H1 (cell line): ENCODE measurements around the gene ALG11. TPM values are rescaled to one million over a fixed set of nuclear protein-coding genes. Genes with fewer than 3 reads are reported as not detected.
"Not testable (repeated sequence)": the region's sequence is repeated elsewhere in the genome, so short reads cannot be mapped to it uniquely, and the experiment has no call there.

Experiments used
- CTCF ChIA-PET: fragments of 300-600 bp; sonication (Branson Sonifier 250); formaldehyde crosslinking; loops from one replicate; lab custom pipeline; 2021; ENCODE audit not compliant: partially characterized antibody; lab: Charles Lee
- POLR2A ChIA-PET: fragments of 300-600 bp; sonication (Branson Sonifier 250); formaldehyde crosslinking; loops from one replicate; lab custom pipeline; 2021; ENCODE audit warnings: inconsistent platforms; ENCODE audit not compliant: partially characterized antibody; lab: Charles Lee
- DNase-seq, 2 experiments: peaks; one replicate each; pipeline versions ENCODE4 v3.0.0 to v3.0.0-alpha.2; 2010 to 2022; ENCODE audit warnings: low spot score in 2 of 2, low read depth in 1 of 2, mixed read lengths in 1 of 2
- FAIRE-seq: peaks from 2 replicates; lab custom pipeline; 2011; peaks lifted over from hg19 to GRCh38; lab: Jason Lieb, UNC
- H2AFZ ChIP-seq: 2 replicates; pipeline ENCODE4 v1.8.1; 2012; ENCODE audit warnings: low read length, inconsistent platforms
- H2AK5ac ChIP-seq: 2 replicates; pipeline ENCODE4 v1.6.1; 2013; ENCODE audit warnings: low read depth, low read length
- H2BK120ac ChIP-seq: replicated peaks from 2 replicates; pipeline ENCODE3; 2013; ENCODE audit warnings: low read depth, low read length, inconsistent platforms
- H2BK12ac ChIP-seq: 2 replicates; pipeline ENCODE4 v1.6.1; 2013; ENCODE audit warnings: low read depth, low read length
- H2BK15ac ChIP-seq: 2 replicates; pipeline ENCODE4 v1.6.1; 2013; ENCODE audit warnings: low read length
- H2BK20ac ChIP-seq: 2 replicates; pipeline ENCODE4 v1.6.1; 2013; ENCODE audit warnings: low read length
- H2BK5ac ChIP-seq: 2 replicates; pipeline ENCODE4 v1.6.1; 2013; ENCODE audit warnings: low read depth, low read length
- H3K14ac ChIP-seq: 2 replicates; pipeline ENCODE4 v1.6.1; 2013; ENCODE audit warnings: inconsistent platforms; ENCODE audit not compliant: insufficient read length
- H3K18ac ChIP-seq: 2 replicates; pipeline ENCODE4 v1.6.1; 2013; ENCODE audit warnings: low read length; ENCODE audit errors: extremely low read depth
- H3K23ac ChIP-seq: 2 replicates; pipeline ENCODE4 v1.6.1; 2013; ENCODE audit warnings: inconsistent platforms; ENCODE audit not compliant: insufficient read length
- H3K23me2 ChIP-seq: 2 replicates; pipeline ENCODE4 v1.6.1; 2013; ENCODE audit warnings: low read depth, low read length
- H3K27ac ChIP-seq: 2 replicates; pipeline ENCODE4 v1.6.1; 2011; ENCODE audit warnings: low read depth, low read length, inconsistent platforms
- H3K27me3 ChIP-seq, 4 experiments: replicated peaks in 1 of 4; 1 replicate in 1 of 4; 2 replicates in 3 of 4; pipeline versions ENCODE4 v1.6.1 to v1.8.1; 2011 to 2013; ENCODE audit warnings: low read length in 3 of 4, mild to moderate bottlenecking in 3 of 4, inconsistent platforms in 2 of 4, mixed read lengths in 2 of 4, moderate library complexity in 1 of 4; ENCODE audit not compliant: control insufficient read depth in 3 of 4, insufficient read depth in 3 of 4; ENCODE audit errors: extremely low read depth in 1 of 4
- H3K36me3 ChIP-seq, 4 experiments: 2 replicates each; pipeline versions ENCODE4 v1.6.1 to v1.8.1; 2011 to 2013; ENCODE audit warnings: mild to moderate bottlenecking in 4 of 4, low read length in 3 of 4, moderate library complexity in 2 of 4, control low read depth in 1 of 4, inconsistent platforms in 1 of 4; ENCODE audit not compliant: insufficient read depth in 4 of 4, control insufficient read depth in 2 of 4
- H3K4ac ChIP-seq: replicated peaks from 2 replicates; pipeline ENCODE3; 2013; ENCODE audit warnings: low read length, low read depth, mixed read lengths, inconsistent platforms; ENCODE audit not compliant: insufficient read length
- H3K4me1 ChIP-seq, 4 experiments: replicated peaks in 1 of 4; 1 replicate in 1 of 4; 2 replicates in 3 of 4; pipeline versions ENCODE4 v1.6.1 to v1.8.1; 2011 to 2013; ENCODE audit warnings: low read length in 3 of 4, inconsistent platforms in 2 of 4, mixed read lengths in 1 of 4; ENCODE audit not compliant: insufficient read depth in 4 of 4, control insufficient read depth in 3 of 4
- H3K4me2 ChIP-seq, 2 experiments: 2 replicates each; pipeline versions ENCODE4 v1.6.1 to v1.8.1; 2011 to 2013; ENCODE audit warnings: low read depth in 2 of 2, low read length in 2 of 2, control low read depth in 1 of 2, inconsistent platforms in 1 of 2, mild to moderate bottlenecking in 1 of 2; ENCODE audit not compliant: insufficient read depth in 1 of 2
- H3K4me3 ChIP-seq, 4 experiments: fragments of 200-600, 300-600 bp in 1 of 4; sonication (generic), shearing (Covaris generic), sonication (Bioruptor Twin) in 1 of 4; 2 replicates each; pipeline versions ENCODE4 v1.5.1 to v1.8.1; 2011 to 2016; ENCODE audit warnings: low read length in 4 of 4, low read depth in 3 of 4, control low read depth in 2 of 4, inconsistent platforms in 2 of 4, mild to moderate bottlenecking in 2 of 4, mixed read lengths in 1 of 4, moderate library complexity in 1 of 4; ENCODE audit not compliant: insufficient read depth in 2 of 4; ENCODE audit errors: extremely low read depth in 1 of 4
- H3K56ac ChIP-seq: replicated peaks from 2 replicates; pipeline ENCODE3; 2013; ENCODE audit warnings: low read depth, mild to moderate bottlenecking, mixed read lengths, low read length, inconsistent platforms; ENCODE audit not compliant: insufficient read length
- H3K79me1 ChIP-seq: 2 replicates; pipeline ENCODE4 v1.6.1; 2013; ENCODE audit warnings: low read depth, low read length, control low read depth
- H3K79me2 ChIP-seq, 2 experiments: 2 replicates each; pipeline versions ENCODE4 v1.6.1 to v1.8.1; 2012 to 2013; ENCODE audit warnings: low read length in 2 of 2, mild to moderate bottlenecking in 2 of 2, inconsistent platforms in 1 of 2; ENCODE audit not compliant: insufficient read depth in 2 of 2, control insufficient read depth in 1 of 2
- H3K9ac ChIP-seq, 4 experiments: replicated peaks in 1 of 4; 1 replicate in 1 of 4; 2 replicates in 3 of 4; pipeline versions ENCODE4 v1.6.1 to v1.8.1; 2011 to 2013; ENCODE audit warnings: low read depth in 3 of 4, low read length in 3 of 4, control low read depth in 2 of 4, mild to moderate bottlenecking in 2 of 4, moderate library complexity in 2 of 4, inconsistent platforms in 1 of 4; ENCODE audit errors: extremely low read depth in 1 of 4
- H3K9me3 ChIP-seq, 2 experiments: 2 replicates each; pipeline versions ENCODE4 v1.6.1 to v1.8.1; 2012 to 2013; ENCODE audit warnings: mild to moderate bottlenecking in 2 of 2, moderate library complexity in 2 of 2, control low read depth in 1 of 2, inconsistent platforms in 1 of 2, low read depth in 1 of 2, low read length in 1 of 2, mixed read lengths in 1 of 2; ENCODE audit not compliant: insufficient read depth in 2 of 2
- H4K20me1 ChIP-seq, 2 experiments: replicated peaks in 1 of 2; 2 replicates each; pipeline versions ENCODE3 to v1.8.1; 2011 to 2013; ENCODE audit warnings: inconsistent platforms in 2 of 2, low read length in 2 of 2, mild to moderate bottlenecking in 1 of 2; ENCODE audit not compliant: insufficient read depth in 2 of 2, control insufficient read depth in 1 of 2
- H4K5ac ChIP-seq: 2 replicates; pipeline ENCODE4 v1.6.1; 2013; ENCODE audit warnings: low read length, low read depth, mixed read lengths, inconsistent platforms; ENCODE audit not compliant: insufficient read length
- H4K8ac ChIP-seq: 2 replicates; pipeline ENCODE4 v1.8.0; 2013; ENCODE audit warnings: mild to moderate bottlenecking, moderate library complexity, low read length, inconsistent platforms; ENCODE audit not compliant: insufficient read depth; ENCODE audit errors: extremely low read depth
- H4K91ac ChIP-seq: replicated peaks from 2 replicates; pipeline ENCODE3; 2013; ENCODE audit warnings: low read length, mixed read lengths, inconsistent platforms; ENCODE audit not compliant: insufficient read length
- WGBS, 2 experiments: shearing (Covaris generic) in 1 of 2; methylation state at CpG; one replicate each; pipeline versions ENCODE4 v1.1.6 to v1.1.7; 2013 to 2015; ENCODE audit warnings: low lambda C conversion rate in 2 of 2, mixed read lengths in 2 of 2, inconsistent platforms in 1 of 2, low coverage in 1 of 2, missing lambda C conversion rate in 1 of 2; ENCODE audit not compliant: insufficient replicate concordance in 2 of 2, insufficient coverage in 1 of 2, insufficient read length in 1 of 2; ENCODE audit errors: extremely low coverage in 1 of 2, missing lambda C conversion rate in 1 of 2; 5-methylcytosine and 5-hydroxymethylcytosine counted together
- polyA plus RNA-seq, 7 experiments: library from polyadenylated mRNA; depleted of rRNA in 3 of 7; stranded (reverse) in 5 of 7; unstranded in 2 of 7; fragments of >200 nt in 5 of 7; fragments of 200-250 nt in 2 of 7; gene quantifications; 1 replicate in 5 of 7; 2 replicates in 1 of 7; 4 replicates in 1 of 7; pipeline versions ENCODE4 v1.2.1 to v1.2.3, GENCODE V29; 2011 to 2013; ENCODE audit warnings: missing spikeins in 2 of 7, mixed read lengths in 2 of 7
- total RNA-seq: library from RNA; stranded (reverse); fragmentation: NEBNext Ultra II Directional; extraction: Animal tissue kit (Norgen Biotek cat#: 25700); gene quantifications from 2 replicates; pipeline ENCODE4 v1.2.1, GENCODE V29; 2021

The ALG11 gene
- total and polyA plus RNA-seq, 2 of the 8 experiments (the other 6 are each of a cell fraction or from before 2014, with no cell fraction given) = 5.2 to 39.9 TPM

DNA sequence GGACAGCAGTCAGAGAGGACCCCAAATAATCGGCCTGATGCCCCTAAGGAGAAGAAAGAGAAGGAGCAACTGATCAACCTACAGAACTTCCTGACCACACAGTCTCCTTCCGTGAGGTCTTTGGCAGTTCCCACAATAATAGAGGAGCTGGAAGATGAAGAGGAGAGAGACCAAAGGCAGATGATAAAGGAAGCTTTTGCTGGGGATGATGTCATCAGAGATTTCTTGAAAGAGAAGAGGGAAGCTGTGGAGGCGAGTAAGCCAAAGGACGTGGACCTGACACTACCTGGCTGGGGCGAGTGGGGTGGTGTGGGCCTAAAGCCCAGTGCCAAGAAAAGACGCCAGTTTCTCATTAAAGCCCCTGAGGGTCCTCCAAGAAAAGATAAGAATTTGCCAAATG lies 18.2 kb downstream of the ALG11 start:
- not testable (repeated sequence) for H2BK15ac ChIP-seq, H3K56ac ChIP-seq, H3K27ac ChIP-seq, H3K4me3 ChIP-seq, H4K8ac ChIP-seq, H2BK120ac ChIP-seq, H3K79me1 ChIP-seq, H2AFZ ChIP-seq, H3K27me3 ChIP-seq, H3K23ac ChIP-seq, FAIRE-seq, H2BK20ac ChIP-seq, H3K18ac ChIP-seq, H3K4ac ChIP-seq, H4K91ac ChIP-seq, H3K23me2 ChIP-seq, H4K5ac ChIP-seq, H3K4me2 ChIP-seq, H2BK5ac ChIP-seq, H4K20me1 ChIP-seq, H2AK5ac ChIP-seq, H2BK12ac ChIP-seq, H3K9ac ChIP-seq, H3K4me1 ChIP-seq, DNase-seq, H3K14ac ChIP-seq
- CTCF ChIA-PET = interaction anchor here (0.6 to 1.7 kb wide), 6 partner anchors 19 to 380 kb away, joined by 3 to 6 read pairs (median 4); no protein-coding TSS in a partner anchor
- peaks cover 12 to 14% of the 10 kb centered on the region in 2 experiments; a peak in 2 of 4 replicates for H3K9me3 ChIP-seq
- POLR2A ChIA-PET = interaction anchor here (0.6 kb wide), 1 partner anchor 38 kb away, joined by 3 read pairs; no protein-coding TSS in a partner anchor
- 93% methylated on average over 5 of the region's 6 CpGs; no CpG with 5 or more reads in 1 of the 2 experiments for WGBS, 2 experiments
- H3K36me3 ChIP-seq = peaks cover 3 to 43% (median 18%) of the 10 kb centered on the region in 4 experiments; a peak in 7 of 8 replicates
- H3K79me2 ChIP-seq = peaks cover 0 to 12% of the 10 kb centered on the region in 2 experiments; a peak in 2 of 4 replicates
